ENCODE data around the gene CDX1.
A peak's percentile ranks its signal among the peaks of the same experiment; 100 is the strongest.
"Not testable (repeated sequence)": the region's sequence is repeated elsewhere in the genome, so short reads cannot be mapped to it uniquely, and the experiment has no call there.

Gene CDX1

GRCh38 chr5:150210644-150211043 is 44.1 kb downstream of the CDX1 start:
- no peak for DNase-seq

GRCh38 chr5:150211156-150212030 is 44.8 kb downstream of the CDX1 start:
- DNase-seq, result no peak

GRCh38 chr5:150213530-150213929 is 47.0 kb downstream of the CDX1 start:
- no peak for DNase-seq

GRCh38 chr5:150214289-150214688 is 47.7 kb downstream of the CDX1 start:
- no peak for DNase-seq

GRCh38 chr5:150215979-150216944 is 49.7 kb downstream of the CDX1 start:
- DNase-seq, result no peak

GRCh38 chr5:150217038-150217437 is 50.5 kb downstream of the CDX1 start:
- DNase-seq, result no peak

- peak; percentile 10 for DNase-seq
These were observed 51.5 kb downstream of the CDX1 start for GRCh38 chr5:150217873-150218692.

- no peak for DNase-seq
These were observed 52.1 kb downstream of the CDX1 start for GRCh38 chr5:150218693-150219035.

- DNase-seq, result no peak
These were observed 52.6 kb downstream of the CDX1 start for GRCh38 chr5:150219142-150219541.

- no peak for DNase-seq
These were observed 53.3 kb downstream of the CDX1 start for GRCh38 chr5:150219861-150220260.

- no peak for DNase-seq
These were observed 54.9 kb downstream of the CDX1 start for GRCh38 chr5:150221471-150221870.

GRCh38 chr5:150222906-150223305 is 56.3 kb downstream of the CDX1 start:
- DNase-seq, result no peak

GRCh38 chr5:150223474-150223873 is 56.9 kb downstream of the CDX1 start:
- DNase-seq, result no peak

GRCh38 chr5:150224483-150225027 is 58.0 kb downstream of the CDX1 start:
- DNase-seq, result no peak

- DNase-seq, result no peak
These were observed 60.5 kb downstream of the CDX1 start for GRCh38 chr5:150227036-150227435.

GRCh38 chr5:150227606-150228273 is 61.2 kb downstream of the CDX1 start:
- no peak for DNase-seq

GRCh38 chr5:150229571-150229970 is 63.0 kb downstream of the CDX1 start:
- no peak for DNase-seq

GRCh38 chr5:150230842-150231241 is 64.3 kb downstream of the CDX1 start:
- DNase-seq, result no peak

- DNase-seq, result not testable (repeated sequence)
These were observed 67.1 kb downstream of the CDX1 start for GRCh38 chr5:150233706-150234105.
